ENCODE data around the gene OLFML3.
"Not testable (repeated sequence)": the region's sequence is repeated elsewhere in the genome, so short reads cannot be mapped to it uniquely, and the experiment has no call there.

OLFML3 gene

DNA sequence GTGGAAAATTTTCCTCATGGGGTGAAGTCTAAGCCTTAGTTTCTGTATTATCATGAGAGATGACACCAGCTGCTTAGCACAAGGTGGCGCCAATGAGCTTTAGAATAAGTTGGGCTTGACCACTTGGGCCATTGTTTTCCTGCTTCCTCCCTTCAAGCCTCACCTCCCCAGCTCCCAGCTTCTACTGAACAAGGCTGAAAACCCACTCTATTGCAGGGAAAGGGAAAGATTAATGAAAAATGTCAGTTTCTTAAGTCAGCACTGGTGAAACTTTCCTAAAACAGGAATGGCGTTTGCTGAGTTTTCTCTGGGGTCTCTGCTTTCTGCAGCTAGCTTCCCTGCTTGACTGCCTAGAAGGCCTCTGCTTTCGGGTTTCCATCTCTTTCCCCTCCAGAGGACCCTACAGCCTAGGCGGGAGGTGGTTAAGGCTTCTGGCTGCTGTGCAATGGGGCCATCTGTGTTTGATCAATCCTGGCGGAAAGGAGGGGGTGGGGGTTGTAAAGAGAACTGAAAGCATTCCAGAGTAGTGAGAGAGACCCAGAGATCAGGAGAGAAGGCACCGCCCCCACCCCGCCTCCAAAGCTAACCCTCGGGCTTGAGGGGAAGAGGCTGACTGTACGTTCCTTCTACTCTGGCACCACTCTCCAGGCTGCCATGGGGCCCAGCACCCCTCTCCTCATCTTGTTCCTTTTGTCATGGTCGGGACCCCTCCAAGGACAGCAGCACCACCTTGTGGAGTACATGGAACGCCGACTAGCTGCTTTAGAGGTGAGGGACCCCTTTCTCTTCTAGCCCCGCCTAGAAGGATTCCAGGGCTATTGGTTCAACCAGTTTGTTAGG is at the start of gene OLFML3:
OLFML3 (plus strand) TSS at position 612 of the 840 bp plus-strand sequence; CDS start at position 655, 43 bp downstream.
- peak; percentile 34 for DNase-seq (ENCODE audit: low spot score)

- DNase-seq (ENCODE audit: low spot score): peak; percentile 76
Measured at GRCh38 chr1:113929750-113930498, 49.4 kb upstream of the OLFML3 start.

GRCh38 chr1:113930499-113931161 is 48.6 kb upstream of the OLFML3 start:
- peak; percentile 47 for DNase-seq (ENCODE audit: low spot score)

- DNase-seq (ENCODE audit: low spot score): no peak
Measured at GRCh38 chr1:113931451-113931851, 47.8 kb upstream of the OLFML3 start.

- no peak for DNase-seq (ENCODE audit: low spot score)
Measured at GRCh38 chr1:113934006-113934405, 45.3 kb upstream of the OLFML3 start.

GRCh38 chr1:113934511-113935055 is 44.7 kb upstream of the OLFML3 start:
- no peak for DNase-seq (ENCODE audit: low spot score)

DNA sequence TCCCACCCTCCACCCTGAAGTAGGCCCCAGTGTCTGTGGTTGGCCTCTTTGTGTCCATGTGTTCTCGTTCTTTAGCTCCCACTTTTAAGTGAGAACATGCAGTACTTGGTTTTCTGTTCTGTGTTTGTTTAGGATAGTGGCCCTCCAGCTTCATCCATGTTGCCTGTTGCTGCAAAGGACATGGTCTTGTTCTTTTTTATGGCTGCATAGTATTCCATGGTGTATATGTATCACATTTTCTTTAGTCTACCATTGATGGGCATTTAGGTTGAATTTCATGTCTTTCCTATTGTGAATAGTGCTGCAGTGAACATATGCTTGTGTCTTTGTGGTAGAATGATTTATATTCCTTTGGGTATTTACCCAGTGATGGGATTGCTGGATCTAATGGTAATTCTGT is 44.1 kb upstream of the OLFML3 start:
- no peak for DNase-seq (ENCODE audit: low spot score)

GRCh38 chr1:113935970-113936369 is 43.3 kb upstream of the OLFML3 start:
- no peak for DNase-seq (ENCODE audit: low spot score)

DNA sequence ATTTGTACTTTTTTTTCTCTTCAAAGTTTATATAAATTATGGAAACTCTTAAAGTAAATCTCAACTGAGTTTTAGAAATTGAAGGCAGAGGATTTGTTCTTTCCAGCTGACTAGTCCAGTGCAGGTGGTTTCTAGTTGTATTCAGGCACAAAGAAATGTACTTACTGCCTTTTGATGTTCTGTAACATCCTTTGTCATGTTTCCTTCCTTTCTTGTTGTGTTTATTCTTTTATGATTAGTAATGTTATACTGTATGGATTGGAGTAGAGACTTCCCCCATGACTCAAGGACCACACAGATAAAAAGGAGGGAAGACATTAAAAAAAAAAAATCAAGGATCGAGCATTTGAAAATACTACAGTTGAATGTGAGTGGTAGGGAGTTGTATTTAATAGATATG is 42.1 kb upstream of the OLFML3 start:
- no peak for DNase-seq (ENCODE audit: low spot score)

- DNase-seq (ENCODE audit: low spot score): no peak
Measured at GRCh38 chr1:113938192-113938591, 41.1 kb upstream of the OLFML3 start.

- DNase-seq (ENCODE audit: low spot score): no peak
Measured at GRCh38 chr1:113940365-113941244, 38.7 kb upstream of the OLFML3 start.

GRCh38 chr1:113941245-113941559 is 38.1 kb upstream of the OLFML3 start:
- DNase-seq (ENCODE audit: low spot score): no peak

DNA sequence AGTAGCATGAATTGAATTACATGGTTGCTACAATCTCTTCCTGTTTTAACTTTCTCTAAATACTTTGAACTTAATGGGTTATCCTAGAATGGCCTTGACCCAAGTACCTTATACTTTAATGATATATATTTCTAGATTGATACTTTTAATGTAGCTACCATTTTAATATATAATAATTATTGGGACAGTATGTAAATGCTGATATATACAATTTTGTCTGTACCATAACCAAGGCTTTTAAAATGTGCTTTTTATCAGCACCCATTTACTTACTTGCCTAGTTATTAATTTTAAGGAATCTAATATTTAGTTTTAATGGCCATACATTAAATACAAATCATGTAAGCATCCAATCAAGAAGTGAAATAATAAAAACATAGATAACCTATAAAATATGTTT is 36.7 kb upstream of the OLFML3 start:
- no peak for DNase-seq (ENCODE audit: low spot score)

- DNase-seq (ENCODE audit: low spot score): no peak
Measured at GRCh38 chr1:113943028-113943811, 36.1 kb upstream of the OLFML3 start.

DNA sequence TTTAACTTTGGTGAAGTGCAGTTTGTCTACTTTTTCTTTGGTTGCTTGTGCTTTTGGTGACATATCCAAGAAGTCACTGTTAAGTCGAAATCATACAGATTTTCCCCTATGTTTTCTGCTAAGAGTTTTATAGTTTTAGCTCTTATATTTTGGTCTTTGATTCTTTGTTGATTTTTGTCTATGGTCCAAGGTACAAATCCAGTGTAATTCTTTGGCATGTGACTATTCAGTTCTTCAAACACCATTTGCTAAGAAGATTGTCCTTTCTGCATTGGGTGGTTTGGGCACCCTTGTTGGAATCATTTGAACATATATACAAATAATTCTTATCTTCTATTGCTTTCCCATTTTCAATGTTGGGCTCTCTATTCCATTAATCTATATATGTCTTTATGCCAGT is 33.9 kb upstream of the OLFML3 start:
- no peak for DNase-seq (ENCODE audit: low spot score)

- DNase-seq (ENCODE audit: low spot score): no peak
Measured at GRCh38 chr1:113946112-113946511, 33.2 kb upstream of the OLFML3 start.

DNA sequence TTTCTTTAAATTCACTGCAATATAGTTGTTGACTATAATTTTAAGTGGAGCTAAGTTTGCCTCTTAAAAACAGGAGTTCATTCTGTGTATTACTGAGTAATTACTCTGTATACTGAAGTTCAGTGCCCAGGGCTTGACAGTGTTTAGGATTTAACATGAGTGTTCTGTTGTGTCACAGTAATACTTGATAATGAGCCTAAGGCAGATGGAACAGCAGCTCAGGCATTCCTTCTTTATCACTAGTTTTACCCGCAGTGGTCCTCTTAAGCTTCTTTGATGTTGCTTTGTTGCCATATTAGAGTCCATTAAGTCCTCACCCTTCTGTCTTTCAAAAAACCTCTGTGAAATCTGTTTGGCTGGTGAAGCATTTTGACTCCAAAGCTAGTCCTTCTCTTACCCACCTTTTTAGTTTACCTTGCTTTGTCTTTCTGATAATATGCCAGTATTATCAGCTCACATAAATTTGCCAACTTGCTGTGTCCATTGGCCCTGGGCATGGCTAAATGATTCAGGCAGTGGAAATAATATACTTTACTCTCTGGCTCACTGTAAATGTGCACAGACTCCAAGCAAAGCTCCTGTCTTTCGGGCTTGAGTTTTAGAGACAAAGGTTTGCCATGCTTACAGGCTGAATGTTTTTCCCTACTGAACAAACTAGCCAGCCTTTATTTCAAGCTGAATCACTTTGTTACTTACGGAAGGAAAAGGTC is 32.4 kb upstream of the OLFML3 start:
- DNase-seq (ENCODE audit: low spot score): no peak

DNA sequence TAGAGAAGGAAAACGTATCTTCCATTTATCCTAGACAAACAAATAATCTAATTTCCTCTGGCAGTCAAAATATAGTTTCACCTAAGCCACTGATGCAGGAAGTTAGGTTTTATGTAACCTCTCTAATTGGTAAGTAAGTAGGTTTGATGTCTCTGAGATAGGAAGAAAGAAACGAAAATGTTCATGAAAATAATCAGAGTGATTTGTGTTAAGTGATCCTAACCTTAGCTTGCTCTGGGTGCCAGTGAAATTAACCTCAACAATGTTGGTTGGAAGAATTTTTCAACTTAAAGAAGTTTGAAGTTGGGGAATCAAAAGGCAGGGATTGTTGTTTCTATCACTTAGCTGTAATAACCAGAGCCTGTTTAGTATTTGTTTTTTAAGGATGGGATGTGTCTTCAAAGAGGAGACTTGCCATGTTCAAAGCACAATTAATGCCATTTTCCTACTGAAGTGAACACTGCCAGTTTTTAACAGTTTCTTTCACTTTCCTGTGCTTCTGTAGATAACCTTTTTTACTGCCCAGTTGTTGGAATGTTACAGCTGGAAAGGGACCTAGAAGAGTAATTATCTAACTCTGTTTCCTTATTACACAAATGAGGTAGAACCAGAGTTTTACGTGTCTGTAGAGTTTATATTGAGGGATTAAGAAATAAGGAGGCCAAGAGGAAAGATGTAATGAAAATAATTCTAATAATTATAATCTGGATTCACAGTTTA is 31.7 kb upstream of the OLFML3 start:
- no peak for DNase-seq (ENCODE audit: low spot score)

- DNase-seq (ENCODE audit: low spot score): not testable (repeated sequence)
Measured at GRCh38 chr1:113948151-113948550, 31.1 kb upstream of the OLFML3 start.

Measured in germinal center (tissue), 1 donor.